ENCODE measurements around the gene NCKAP5. TPM values are rescaled to one million over a fixed set of nuclear protein-coding genes. Genes with fewer than 3 reads are reported as not detected.
A peak's percentile ranks its signal among the peaks of the same experiment; 100 is the strongest.
"Not testable (repeated sequence)": the region's sequence is repeated elsewhere in the genome, so short reads cannot be mapped to it uniquely, and the experiment has no call there.

NCKAP5 gene
- total RNA-seq, 1 donor from 2014 or later: 0.26 TPM

- no peak for TF ChIP-seq CTCF (IDR thresholded peaks at IDR 0.05; ENCODE audit: insufficient read depth, low read length, severe bottlenecking)
- no peaks in the 10 kb centered on the region for H3K36me3 ChIP-seq (ENCODE audit: control insufficient read depth, insufficient read depth, low read length)
- H3K4me3 ChIP-seq (ENCODE audit: low read depth, low read length): no peak overlapping the region
- peak; percentile 75 for DNase-seq (ENCODE audit: low read depth)
- H3K27me3 ChIP-seq (ENCODE audit: control insufficient read depth, insufficient read depth, low read length): no peaks in the 10 kb centered on the region
- no peak for FAIRE-seq
These were observed 47.0 kb downstream of the NCKAP5 start for GRCh38 chr2:133521146-133521745.

GRCh38 chr2:133519677-133520076 lies 48.6 kb downstream of the NCKAP5 start:
- not testable (repeated sequence) for H3K4me3 ChIP-seq (ENCODE audit: low read depth, low read length); H3K27me3 ChIP-seq (ENCODE audit: control insufficient read depth, insufficient read depth, low read length); DNase-seq (ENCODE audit: low read depth); FAIRE-seq; H3K36me3 ChIP-seq (ENCODE audit: control insufficient read depth, insufficient read depth, low read length)
- peak; percentile 24 for TF ChIP-seq CTCF (IDR thresholded peaks at IDR 0.05; ENCODE audit: insufficient read depth, low read length, severe bottlenecking)

GRCh38 chr2:133518700-133519344 lies 49.4 kb downstream of the NCKAP5 start:
- no peak for FAIRE-seq
- DNase-seq (ENCODE audit: low read depth): peak; percentile 40
- TF ChIP-seq CTCF (IDR thresholded peaks at IDR 0.05; ENCODE audit: insufficient read depth, low read length, severe bottlenecking): no peak
- Histone ChIP-seq H3K36me3 (ENCODE audit: control insufficient read depth, insufficient read depth, low read length) (no peaks in the 10 kb centered on the region), H3K4me3 (ENCODE audit: low read depth, low read length) (no peak overlapping the region), H3K27me3 (ENCODE audit: control insufficient read depth, insufficient read depth, low read length) (no peaks in the 10 kb centered on the region)

- Histone ChIP-seq H3K4me3 (ENCODE audit: low read depth, low read length) (no peak overlapping the region), H3K36me3 (ENCODE audit: control insufficient read depth, insufficient read depth, low read length) (no peaks in the 10 kb centered on the region), H3K27me3 (ENCODE audit: control insufficient read depth, insufficient read depth, low read length) (no peaks in the 10 kb centered on the region)
- no peak for DNase-seq (ENCODE audit: low read depth)
- TF ChIP-seq CTCF (IDR thresholded peaks at IDR 0.05; ENCODE audit: insufficient read depth, low read length, severe bottlenecking): no peak
- FAIRE-seq: no peak
These were observed 50.4 kb downstream of the NCKAP5 start for GRCh38 chr2:133517876-133518275.

- DNase-seq (ENCODE audit: low read depth) (no peak), FAIRE-seq (no peak)
- no peak for TF ChIP-seq CTCF (IDR thresholded peaks at IDR 0.05; ENCODE audit: insufficient read depth, low read length, severe bottlenecking)
- Histone ChIP-seq H3K27me3 (ENCODE audit: control insufficient read depth, insufficient read depth, low read length) (no peaks in the 10 kb centered on the region), H3K4me3 (ENCODE audit: low read depth, low read length) (no peak overlapping the region), H3K36me3 (ENCODE audit: control insufficient read depth, insufficient read depth, low read length) (no peaks in the 10 kb centered on the region)
These were observed 51.7 kb downstream of the NCKAP5 start for GRCh38 chr2:133516405-133517026.

Data from bronchial epithelial cell (primary cell).